Upper lobe of left lung (tissue), 4 donors: ENCODE measurements around the gene EPHB4.

ENCODE experiments used
- CTCF ChIP-seq, 6 experiments: fragments of 450-650 bp in 4 of 6; fragments of 200-600 bp in 2 of 6; sonication (generic) in 2 of 6; IDR thresholded peaks; one replicate each; pipeline ENCODE4 v1.5.1; 2016 to 2019; ENCODE audit warnings: antibody characterized with exemption in 6 of 6
- EP300 ChIP-seq, 4 donors: sonication (generic); formaldehyde crosslinking; IDR thresholded peaks; one replicate each; pipeline ENCODE4 v1.5.1; 2017; ENCODE audit warnings: antibody characterized with exemption in 4 of 4, control low read depth in 2 of 4
- POLR2A ChIP-seq, 4 donors: fragments of 450-650 bp; IDR thresholded peaks; one replicate each; pipeline ENCODE4 v1.5.1; 2016 to 2017; ENCODE audit warnings: antibody characterized with exemption in 4 of 4, mild to moderate bottlenecking in 2 of 4

GRCh38 chr7:100837099-100837836 is 9.9 kb upstream of the EPHB4 start:
- TF ChIP-seq CTCF (IDR thresholded peaks at IDR 0.05) (peak in 2 of 6 experiments; percentile 1 to 15), EP300 (IDR thresholded peaks at IDR 0.05) (peak in 1 of 4 donors; percentile 19), POLR2A (IDR thresholded peaks at IDR 0.05) (peak in 2 of 4 donors; percentile 46 to 67)
